ENCODE measurements around the gene TTC29. TPM values are rescaled to one million over a fixed set of nuclear protein-coding genes. Genes with fewer than 3 reads are reported as not detected.

TTC29 gene
- total RNA-seq, 1 donor: not detected

DNA sequence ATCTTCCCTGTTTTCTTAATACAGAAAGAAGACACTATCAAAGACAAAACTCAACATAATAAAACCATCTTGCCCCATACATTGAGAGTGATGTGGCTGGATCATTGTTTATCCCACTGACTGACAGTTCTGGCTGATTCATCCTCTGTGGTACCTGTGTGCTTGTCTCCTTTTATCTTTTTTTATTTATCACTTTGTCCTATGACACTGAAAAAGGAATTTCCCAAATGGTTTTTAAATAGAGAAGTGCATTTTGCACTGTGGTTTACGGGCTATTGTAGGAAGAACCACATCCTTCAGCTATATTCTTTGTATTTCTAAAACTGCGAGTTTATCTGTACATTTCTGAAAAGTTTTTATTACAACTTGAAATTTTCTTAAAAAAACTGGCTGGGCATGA, 15.0 kb downstream of the TTC29 start:
- Histone ChIP-seq H3K9me3 (ENCODE audit: low read depth, low read length) (no peaks in the 10 kb centered on the region), H3K4me3 (ENCODE audit: low read length) (no peak overlapping the region), H3K27me3 (ENCODE audit: insufficient read depth, low read length) (peaks cover 3% of the 10 kb centered on the region), H3K4me1 (ENCODE audit: insufficient read depth, low read length) (no peaks in the 10 kb centered on the region)

DNA sequence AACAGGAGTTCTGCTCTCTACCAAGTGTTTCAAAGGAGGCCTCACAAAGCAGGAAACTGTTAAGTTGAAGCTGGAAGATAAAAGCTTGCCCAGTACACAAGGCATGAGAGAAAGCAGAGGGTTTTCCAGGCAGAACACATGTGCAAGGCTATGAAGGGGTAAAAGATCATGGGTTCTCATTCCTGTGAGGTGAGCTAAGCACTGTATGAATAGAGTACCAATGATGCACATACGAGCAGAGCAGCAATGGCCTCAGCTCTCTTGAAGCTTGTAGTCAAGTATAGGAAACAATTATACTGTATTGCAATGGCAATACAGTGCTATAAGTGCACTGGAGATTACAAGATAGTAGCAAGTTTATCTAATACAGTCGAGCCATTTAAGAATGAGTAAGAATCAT, 18.0 kb downstream of the TTC29 start:
- Histone ChIP-seq H3K4me1 (ENCODE audit: insufficient read depth, low read length) (no peaks in the 10 kb centered on the region), H3K4me3 (ENCODE audit: low read length) (no peak overlapping the region), H3K27me3 (ENCODE audit: insufficient read depth, low read length) (peaks cover 3% of the 10 kb centered on the region), H3K9me3 (ENCODE audit: low read depth, low read length) (no peaks in the 10 kb centered on the region)

DNA sequence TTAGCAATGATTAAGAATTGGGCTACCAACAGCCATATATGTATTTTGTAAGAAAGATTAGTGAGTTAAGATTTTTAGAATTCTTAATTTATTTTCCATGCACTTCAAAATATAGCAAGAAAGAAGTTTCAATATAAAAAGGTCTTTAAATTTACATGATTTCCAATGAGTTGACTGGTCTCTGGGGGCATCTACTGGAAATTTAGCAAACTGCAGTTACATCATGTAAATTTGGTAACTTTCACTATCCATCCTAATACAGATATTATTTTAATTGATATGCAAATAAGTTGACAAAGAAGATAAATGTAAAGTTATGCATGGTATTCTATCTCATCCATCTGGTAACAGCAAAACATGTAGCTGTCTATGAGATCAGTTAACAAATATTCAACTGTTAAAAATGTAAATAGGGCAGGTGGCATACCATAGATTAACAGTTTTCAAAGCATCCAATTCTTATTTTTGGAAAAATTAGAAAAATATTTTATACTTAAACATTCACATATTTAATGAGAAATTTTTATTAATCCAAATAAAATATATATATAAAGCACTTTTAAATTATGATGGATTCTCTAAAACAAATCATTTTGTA, 29.1 kb downstream of the TTC29 start:
- Histone ChIP-seq H3K27me3 (ENCODE audit: insufficient read depth, low read length) (peaks cover 3% of the 10 kb centered on the region), H3K4me1 (ENCODE audit: insufficient read depth, low read length) (no peaks in the 10 kb centered on the region), H3K4me3 (ENCODE audit: low read length) (no peak overlapping the region), H3K9me3 (ENCODE audit: low read depth, low read length) (no peaks in the 10 kb centered on the region)

- H3K4me3 ChIP-seq (ENCODE audit: low read length): no peak overlapping the region
- peaks cover 3% of the 10 kb centered on the region for H3K27me3 ChIP-seq (ENCODE audit: insufficient read depth, low read length)
- no peaks in the 10 kb centered on the region for H3K4me1 ChIP-seq (ENCODE audit: insufficient read depth, low read length)
- H3K9me3 ChIP-seq (ENCODE audit: low read depth, low read length): no peaks in the 10 kb centered on the region
These were observed 30.5 kb downstream of the TTC29 start for GRCh38 chr4:146915132-146915531.

DNA sequence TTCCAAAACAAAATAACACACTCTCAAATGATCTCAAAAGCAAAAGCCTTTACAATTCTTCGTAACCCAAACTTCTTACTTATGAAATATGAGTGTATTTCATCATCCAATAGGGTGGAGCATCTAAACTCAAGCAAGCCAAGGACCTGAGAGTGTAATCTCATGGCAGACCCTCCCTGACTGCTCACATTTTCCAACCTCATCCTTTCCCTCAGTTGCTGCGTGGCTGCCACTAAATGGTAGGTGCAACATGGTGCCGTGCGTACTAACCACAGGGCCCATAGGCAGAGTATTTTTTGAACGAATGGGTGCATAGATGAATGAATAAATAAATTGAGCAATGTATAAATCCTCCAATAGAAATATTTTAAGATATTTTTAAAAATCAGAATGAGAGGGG, 45.4 kb downstream of the TTC29 start:
- Histone ChIP-seq H3K27me3 (ENCODE audit: insufficient read depth, low read length) (peaks cover 9% of the 10 kb centered on the region), H3K9me3 (ENCODE audit: low read depth, low read length) (no peaks in the 10 kb centered on the region), H3K4me1 (ENCODE audit: insufficient read depth, low read length) (no peaks in the 10 kb centered on the region), H3K4me3 (ENCODE audit: low read length) (no peak overlapping the region)

GRCh38 chr4:146890301-146890700, 55.4 kb downstream of the TTC29 start:
- Histone ChIP-seq H3K9me3 (ENCODE audit: low read depth, low read length) (no peaks in the 10 kb centered on the region), H3K4me1 (ENCODE audit: insufficient read depth, low read length) (no peaks in the 10 kb centered on the region), H3K27me3 (ENCODE audit: insufficient read depth, low read length) (no peaks in the 10 kb centered on the region), H3K4me3 (ENCODE audit: low read length) (no peak overlapping the region)

DNA sequence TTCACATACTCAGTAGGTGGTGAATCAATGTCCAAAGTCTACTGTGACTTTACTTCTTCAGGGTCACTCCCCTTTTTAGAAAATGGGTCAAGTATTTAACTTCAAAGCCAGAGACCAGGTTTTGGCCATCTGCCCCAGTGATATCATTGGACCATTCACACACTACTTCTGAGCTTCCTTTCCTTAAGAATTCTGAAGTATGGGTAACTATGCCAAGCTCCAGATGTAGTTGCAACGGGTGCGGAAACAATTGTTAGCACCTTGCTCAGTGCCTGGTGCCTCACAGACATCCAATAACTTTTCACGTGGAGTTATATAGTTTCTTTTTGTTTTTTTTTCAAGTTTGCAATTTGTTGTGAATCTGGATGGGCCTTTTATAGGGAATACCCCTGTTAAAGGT, 62.6 kb downstream of the TTC29 start:
- Histone ChIP-seq H3K27me3 (ENCODE audit: insufficient read depth, low read length) (no peaks in the 10 kb centered on the region), H3K4me3 (ENCODE audit: low read length) (no peak overlapping the region)

GRCh38 chr4:146857298-146857697, 88.4 kb downstream of the TTC29 start:
- no peaks in the 10 kb centered on the region for H3K4me1 ChIP-seq (ENCODE audit: insufficient read depth, low read length)
- H3K27me3 ChIP-seq (ENCODE audit: insufficient read depth, low read length): no peaks in the 10 kb centered on the region
- H3K9me3 ChIP-seq (ENCODE audit: low read depth, low read length): no peaks in the 10 kb centered on the region

More for the DNA sequence above, 62.6 kb downstream of the TTC29 start:
- H3K4me1 ChIP-seq (ENCODE audit: insufficient read depth, low read length): no peaks in the 10 kb centered on the region
- H3K9me3 ChIP-seq (ENCODE audit: low read depth, low read length): no peaks in the 10 kb centered on the region

GRCh38 chr4:146855761-146856160, 89.9 kb downstream of the TTC29 start:
- Histone ChIP-seq H3K4me3 (ENCODE audit: low read length) (no peak overlapping the region), H3K4me1 (ENCODE audit: insufficient read depth, low read length) (no peaks in the 10 kb centered on the region), H3K27me3 (ENCODE audit: insufficient read depth, low read length) (no peaks in the 10 kb centered on the region), H3K9me3 (ENCODE audit: low read depth, low read length) (no peaks in the 10 kb centered on the region)

More at GRCh38 chr4:146857298-146857697, 88.4 kb downstream of the TTC29 start:
- H3K4me3 ChIP-seq (ENCODE audit: low read length): no peak overlapping the region

GRCh38 chr4:146852360-146852759, 93.3 kb downstream of the TTC29 start:
- H3K4me3 ChIP-seq (ENCODE audit: low read length): no peak overlapping the region
- H3K4me1 ChIP-seq (ENCODE audit: insufficient read depth, low read length): no peaks in the 10 kb centered on the region
- H3K27me3 ChIP-seq (ENCODE audit: insufficient read depth, low read length): no peaks in the 10 kb centered on the region
- H3K9me3 ChIP-seq (ENCODE audit: low read depth, low read length): no peaks in the 10 kb centered on the region

GRCh38 chr4:146847345-146847744, 98.3 kb downstream of the TTC29 start:
- Histone ChIP-seq H3K4me3 (ENCODE audit: low read length) (no peak overlapping the region), H3K4me1 (ENCODE audit: insufficient read depth, low read length) (no peaks in the 10 kb centered on the region), H3K9me3 (ENCODE audit: low read depth, low read length) (no peaks in the 10 kb centered on the region), H3K27me3 (ENCODE audit: insufficient read depth, low read length) (no peaks in the 10 kb centered on the region)

DNA sequence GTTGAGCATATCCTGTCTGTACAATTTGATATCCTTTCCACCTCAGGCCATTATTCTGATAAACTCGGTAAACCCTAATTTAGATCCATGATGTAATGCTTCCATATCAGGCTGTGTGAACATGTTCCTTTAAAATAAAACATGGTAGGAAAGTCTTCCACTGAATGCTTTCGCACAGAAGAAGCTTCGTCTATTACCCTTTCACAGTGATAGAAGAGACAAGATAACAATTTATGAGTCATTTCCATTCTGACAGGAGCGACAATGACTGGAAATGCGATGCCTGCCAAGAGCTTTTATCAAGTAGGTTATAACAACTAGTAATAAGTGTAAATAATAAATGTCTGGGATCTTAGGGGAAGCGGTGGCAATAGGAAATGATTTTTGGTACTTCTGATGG, 98.8 kb downstream of the TTC29 start:
- no peaks in the 10 kb centered on the region for H3K27me3 ChIP-seq (ENCODE audit: insufficient read depth, low read length)
- no peaks in the 10 kb centered on the region for H3K4me1 ChIP-seq (ENCODE audit: insufficient read depth, low read length)
- no peak overlapping the region for H3K4me3 ChIP-seq (ENCODE audit: low read length)
- H3K9me3 ChIP-seq (ENCODE audit: low read depth, low read length): no peaks in the 10 kb centered on the region

- H3K4me1 ChIP-seq (ENCODE audit: insufficient read depth, low read length): no peaks in the 10 kb centered on the region
- H3K4me3 ChIP-seq (ENCODE audit: low read length): no peak overlapping the region
- no peaks in the 10 kb centered on the region for H3K27me3 ChIP-seq (ENCODE audit: insufficient read depth, low read length)
- H3K9me3 ChIP-seq (ENCODE audit: low read depth, low read length): no peaks in the 10 kb centered on the region
These were observed 100.9 kb downstream of the TTC29 start for GRCh38 chr4:146844761-146845160.

GRCh38 chr4:146842876-146843275, 102.8 kb downstream of the TTC29 start:
- Histone ChIP-seq H3K9me3 (ENCODE audit: low read depth, low read length) (no peaks in the 10 kb centered on the region), H3K4me3 (ENCODE audit: low read length) (no peak overlapping the region), H3K27me3 (ENCODE audit: insufficient read depth, low read length) (no peaks in the 10 kb centered on the region), H3K4me1 (ENCODE audit: insufficient read depth, low read length) (no peaks in the 10 kb centered on the region)

GRCh38 chr4:146840731-146841130, 104.9 kb downstream of the TTC29 start:
- Histone ChIP-seq H3K4me3 (ENCODE audit: low read length) (no peak overlapping the region), H3K9me3 (ENCODE audit: low read depth, low read length) (no peaks in the 10 kb centered on the region), H3K4me1 (ENCODE audit: insufficient read depth, low read length) (no peaks in the 10 kb centered on the region), H3K27me3 (ENCODE audit: insufficient read depth, low read length) (no peaks in the 10 kb centered on the region)

DNA sequence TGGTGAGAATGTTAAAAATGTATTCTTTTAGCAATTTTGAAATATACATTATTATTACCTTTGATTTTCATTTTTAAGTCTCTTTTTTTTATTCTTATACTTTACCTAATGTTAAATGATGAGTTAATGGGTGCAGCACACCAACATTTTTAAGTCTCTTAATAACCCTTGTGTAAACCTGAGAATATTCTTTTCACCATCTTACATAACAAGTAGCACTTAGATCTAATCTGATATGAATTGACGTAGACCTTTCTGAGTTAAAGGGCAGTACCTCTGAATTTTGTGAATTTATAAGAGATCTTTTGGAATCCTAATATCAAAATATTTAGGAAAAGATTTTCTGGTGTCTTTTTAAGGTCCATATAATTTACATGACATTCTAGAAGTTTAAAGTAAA, 110.6 kb downstream of the TTC29 start:
- H3K4me3 ChIP-seq (ENCODE audit: low read length): no peak overlapping the region
- H3K27me3 ChIP-seq (ENCODE audit: insufficient read depth, low read length): no peaks in the 10 kb centered on the region
- no peaks in the 10 kb centered on the region for H3K4me1 ChIP-seq (ENCODE audit: insufficient read depth, low read length)
- no peaks in the 10 kb centered on the region for H3K9me3 ChIP-seq (ENCODE audit: low read depth, low read length)
